Activated T-helper 1 cell treated with anti-CD3 and anti-CD28 coated beads, Interleukin-12 subunit alpha, Interleukin-12 subunit beta, Interleukin-2, Interleukin-4 antibody, amounts not matched to agents 30 ng/mL and 10 ng/mL and 1 ng/mL, durations not matched to agents 14 hours and 24 hours and 36 hours (primary cell): Measurements from ENCODE around the gene TXNDC8. TPM values are rescaled to one million over a fixed set of nuclear protein-coding genes. Genes with fewer than 3 reads are reported as not detected.

Source experiments
- DNase-seq: peaks from one replicate; pipeline ENCODE4 v3.0.0; 2021; ENCODE audit warnings: low spot score
- H3K27ac Mint-ChIP-seq: one replicate; pipeline ENCODE4 v1.8.0; 2021; ENCODE audit warnings: mild to moderate bottlenecking, mixed read lengths
- H3K27me3 Mint-ChIP-seq: one replicate; pipeline ENCODE4 v1.8.0; 2022; ENCODE audit warnings: mild to moderate bottlenecking, moderate library complexity, mixed read lengths; ENCODE audit not compliant: insufficient read depth
- H3K36me3 Mint-ChIP-seq: one replicate; pipeline ENCODE4 v1.8.0; 2021; ENCODE audit warnings: low read depth, mixed read lengths
- H3K4me1 Mint-ChIP-seq: one replicate; pipeline ENCODE4 v1.8.0; 2021; ENCODE audit warnings: low read depth, mixed read lengths
- H3K4me3 Mint-ChIP-seq: one replicate; pipeline ENCODE4 v1.8.0; 2021; ENCODE audit warnings: mild to moderate bottlenecking, moderate library complexity, mixed read lengths
- H3K9me3 Mint-ChIP-seq: one replicate; pipeline ENCODE4 v1.8.0; 2021; ENCODE audit warnings: mixed read lengths
- intact Hi-C: fragments of 100-400 bp; cut with micrococcal nuclease; formaldehyde crosslinking; loops from one replicate; pipeline ENCODE4 v1.15.1; 2024
- total RNA-seq: library from RNA; stranded (reverse); gene quantifications from 2 replicates; pipeline ENCODE4 v1.2.3, GENCODE V29; 2022

Gene TXNDC8
- total RNA-seq, 1 donor from 2014 or later = not detected

- Mint-ChIP-seq H3K4me1 (no peaks in the 10 kb centered on the region), H3K27ac (no peak overlapping the region), H3K4me3 (no peak overlapping the region), H3K36me3 (no peaks in the 10 kb centered on the region), H3K27me3 (peaks cover 2% of the 10 kb centered on the region), H3K9me3 (no peaks in the 10 kb centered on the region)
- no peak for DNase-seq
- intact Hi-C loops = no loop called here
Observed at GRCh38 chr9:110340306-110340705, 2.6 kb upstream of the TXNDC8 start.

GRCh38 chr9:110338143-110338542 is 480 bp upstream of the TXNDC8 start:
- H3K4me1 Mint-ChIP-seq = peaks cover 8% of the 10 kb centered on the region
- peaks cover 2% of the 10 kb centered on the region for H3K27me3 Mint-ChIP-seq
- no peaks in the 10 kb centered on the region for H3K36me3 Mint-ChIP-seq
- no peak overlapping the region for H3K4me3 Mint-ChIP-seq
- H3K9me3 Mint-ChIP-seq = no peaks in the 10 kb centered on the region
- H3K27ac Mint-ChIP-seq = no peak overlapping the region
- intact Hi-C loops = no loop called here
- DNase-seq = no peak

- Mint-ChIP-seq H3K4me1 (peaks cover 8% of the 10 kb centered on the region), H3K27ac (no peak overlapping the region), H3K36me3 (no peaks in the 10 kb centered on the region), H3K9me3 (no peaks in the 10 kb centered on the region), H3K4me3 (no peak overlapping the region), H3K27me3 (no peaks in the 10 kb centered on the region)
- intact Hi-C loops = no loop called here
- DNase-seq = no peak
Observed at GRCh38 chr9:110336363-110336762, 1.3 kb downstream of the TXNDC8 start.

DNA sequence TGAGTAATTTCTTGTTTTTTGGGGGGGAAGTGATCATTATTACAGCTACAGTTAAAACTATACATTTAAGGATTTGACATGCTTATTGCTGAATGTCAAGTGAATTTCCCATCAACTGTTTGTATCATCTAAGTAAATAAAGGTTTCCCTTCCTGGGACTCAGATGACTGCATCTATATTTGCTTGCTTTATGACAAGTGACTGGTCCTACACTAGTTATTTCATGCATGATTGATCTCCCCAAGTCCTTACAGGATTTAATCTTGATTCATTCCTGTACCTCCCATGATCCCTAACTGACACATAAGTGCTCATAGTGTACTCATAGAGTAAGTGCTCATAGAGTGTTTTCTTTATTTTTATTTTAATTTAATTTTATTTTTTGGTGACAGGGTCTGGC is 2.8 kb downstream of the TXNDC8 start:
- intact Hi-C loops = no loop called here
- H3K4me3 Mint-ChIP-seq = no peak overlapping the region
- no peaks in the 10 kb centered on the region for H3K27me3 Mint-ChIP-seq
- DNase-seq = no peak
- H3K9me3 Mint-ChIP-seq = no peaks in the 10 kb centered on the region
- peaks cover 8% of the 10 kb centered on the region for H3K4me1 Mint-ChIP-seq
- H3K36me3 Mint-ChIP-seq = no peaks in the 10 kb centered on the region
- no peak overlapping the region for H3K27ac Mint-ChIP-seq

GRCh38 chr9:110334183-110334582 is 3.5 kb downstream of the TXNDC8 start:
- H3K27ac Mint-ChIP-seq = no peak overlapping the region
- H3K9me3 Mint-ChIP-seq = no peaks in the 10 kb centered on the region
- peaks cover 8% of the 10 kb centered on the region for H3K4me1 Mint-ChIP-seq
- H3K36me3 Mint-ChIP-seq = no peaks in the 10 kb centered on the region
- intact Hi-C loops = no loop called here
- DNase-seq = no peak
- H3K4me3 Mint-ChIP-seq = no peak overlapping the region
- no peaks in the 10 kb centered on the region for H3K27me3 Mint-ChIP-seq

DNA sequence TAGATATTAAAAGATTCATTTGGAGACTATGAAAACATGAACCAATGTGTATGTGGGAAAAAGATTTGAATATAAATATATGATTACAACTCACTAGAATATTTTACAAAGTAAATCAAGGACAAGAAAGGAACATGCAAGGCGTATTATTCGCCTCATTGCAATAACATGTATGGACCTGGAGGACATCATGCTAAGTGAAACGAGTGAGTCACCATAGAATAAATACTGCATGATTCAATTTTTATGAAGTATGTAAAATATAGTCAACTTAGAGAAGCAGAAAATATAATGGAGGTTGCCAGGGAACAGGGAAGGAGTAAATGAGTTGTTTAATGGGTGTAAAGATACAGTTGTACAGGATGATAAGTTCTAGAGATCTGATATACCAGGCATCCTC is 4.9 kb downstream of the TXNDC8 start:
- no peaks in the 10 kb centered on the region for H3K27me3 Mint-ChIP-seq
- no peak for DNase-seq
- peaks cover 8% of the 10 kb centered on the region for H3K4me1 Mint-ChIP-seq
- no peaks in the 10 kb centered on the region for H3K9me3 Mint-ChIP-seq
- no peaks in the 10 kb centered on the region for H3K36me3 Mint-ChIP-seq
- intact Hi-C loops = no loop called here
- no peak overlapping the region for H3K4me3 Mint-ChIP-seq
- no peak overlapping the region for H3K27ac Mint-ChIP-seq

- no peaks in the 10 kb centered on the region for H3K27me3 Mint-ChIP-seq
- no peak for DNase-seq
- no peak overlapping the region for H3K27ac Mint-ChIP-seq
- H3K4me3 Mint-ChIP-seq = no peak overlapping the region
- no peaks in the 10 kb centered on the region for H3K9me3 Mint-ChIP-seq
- peaks cover 8% of the 10 kb centered on the region for H3K4me1 Mint-ChIP-seq
- intact Hi-C loops = no loop called here
- H3K36me3 Mint-ChIP-seq = no peaks in the 10 kb centered on the region
Observed at GRCh38 chr9:110330484-110331105, 7.1 kb downstream of the TXNDC8 start.

- no peaks in the 10 kb centered on the region for H3K9me3 Mint-ChIP-seq
- no peak overlapping the region for H3K27ac Mint-ChIP-seq
- no peak overlapping the region for H3K4me3 Mint-ChIP-seq
- no peaks in the 10 kb centered on the region for H3K27me3 Mint-ChIP-seq
- intact Hi-C loops = no loop called here
- peaks cover 8% of the 10 kb centered on the region for H3K4me1 Mint-ChIP-seq
- H3K36me3 Mint-ChIP-seq = no peaks in the 10 kb centered on the region
- no peak for DNase-seq
Observed at GRCh38 chr9:110329639-110330230, 7.9 kb downstream of the TXNDC8 start.

- Mint-ChIP-seq H3K27me3 (no peaks in the 10 kb centered on the region), H3K9me3 (no peaks in the 10 kb centered on the region), H3K4me3 (no peak overlapping the region), H3K4me1 (no peaks in the 10 kb centered on the region), H3K36me3 (no peaks in the 10 kb centered on the region), H3K27ac (no peak overlapping the region)
- intact Hi-C loops = no loop called here
- no peak for DNase-seq
Observed at GRCh38 chr9:110328763-110329162, 8.9 kb downstream of the TXNDC8 start.

DNA sequence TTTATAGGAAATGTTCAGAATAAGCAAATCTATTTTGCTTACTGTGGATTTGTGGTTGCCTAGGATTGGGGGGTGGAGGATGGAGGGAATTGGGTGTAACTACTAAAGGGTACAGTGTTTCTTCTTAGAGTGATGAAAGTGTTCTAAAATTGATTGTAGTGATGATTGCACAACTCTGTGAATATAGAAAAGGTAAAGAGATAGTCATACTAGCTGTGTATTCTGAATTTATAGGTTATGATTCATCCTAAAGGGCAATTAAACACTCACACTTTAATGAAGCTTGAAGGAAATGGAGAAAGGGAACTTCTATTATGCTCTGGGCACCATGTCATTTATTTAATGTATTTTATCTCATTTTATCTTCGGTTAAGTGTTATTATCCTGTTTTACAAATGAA is 9.9 kb downstream of the TXNDC8 start:
- H3K27me3 Mint-ChIP-seq = peaks cover 2% of the 10 kb centered on the region
- intact Hi-C loops = no loop called here
- H3K36me3 Mint-ChIP-seq = no peaks in the 10 kb centered on the region
- H3K4me1 Mint-ChIP-seq = no peaks in the 10 kb centered on the region
- DNase-seq = no peak
- no peak overlapping the region for H3K4me3 Mint-ChIP-seq
- no peak overlapping the region for H3K27ac Mint-ChIP-seq
- no peaks in the 10 kb centered on the region for H3K9me3 Mint-ChIP-seq

- Mint-ChIP-seq H3K27ac (no peak overlapping the region), H3K4me3 (no peak overlapping the region)
Observed at GRCh38 chr9:110323818-110324217, 13.8 kb downstream of the TXNDC8 start.

DNA sequence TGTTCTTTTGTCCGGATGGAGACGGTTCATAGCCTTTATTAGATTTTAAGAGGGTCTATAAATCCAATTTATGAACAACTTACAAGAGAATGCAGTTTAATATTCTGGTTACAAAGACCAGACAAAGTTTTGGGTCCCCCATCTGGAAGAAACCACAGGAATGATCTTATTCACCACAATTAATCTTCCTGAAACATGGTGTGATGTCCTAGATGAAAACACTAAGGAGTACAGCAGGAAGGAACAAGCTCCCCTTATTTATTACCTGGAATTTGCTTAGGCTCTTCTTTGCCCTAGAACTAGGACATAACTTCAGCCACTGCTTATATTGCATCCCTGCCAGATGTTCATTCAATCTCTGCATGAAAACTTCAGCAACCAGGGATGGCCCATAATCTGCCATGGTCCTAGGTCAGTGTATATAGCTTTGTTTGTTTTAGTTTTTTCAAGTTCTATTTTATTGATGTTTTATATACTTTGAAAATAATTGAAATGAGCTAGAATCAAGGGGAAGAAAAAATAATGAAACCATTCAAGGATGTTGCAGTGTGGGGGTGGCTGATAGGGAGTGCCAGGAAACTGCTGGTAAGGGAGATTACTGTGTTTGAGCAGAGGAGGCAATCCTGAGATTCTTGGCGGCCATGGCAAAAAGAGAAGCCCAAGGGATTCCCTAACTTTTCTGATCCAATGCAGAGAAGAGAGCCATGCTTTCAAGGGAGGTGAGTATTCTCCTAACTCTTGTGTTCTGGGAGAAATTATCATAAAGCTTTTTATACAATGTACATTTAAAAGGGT is 16.8 kb downstream of the TXNDC8 start:
- Mint-ChIP-seq H3K9me3 (no peaks in the 10 kb centered on the region), H3K4me1 (peaks cover 8% of the 10 kb centered on the region), H3K27me3 (peaks cover 4% of the 10 kb centered on the region), H3K4me3 (no peak overlapping the region), H3K36me3 (no peaks in the 10 kb centered on the region), H3K27ac (no peak overlapping the region)
- intact Hi-C loops = no loop called here
- no peak for DNase-seq

More at GRCh38 chr9:110323818-110324217, 13.8 kb downstream of the TXNDC8 start:
- Mint-ChIP-seq H3K27me3 (peaks cover 4% of the 10 kb centered on the region), H3K9me3 (no peaks in the 10 kb centered on the region), H3K4me1 (no peaks in the 10 kb centered on the region), H3K36me3 (no peaks in the 10 kb centered on the region)
- DNase-seq = no peak
- intact Hi-C loops = no loop called here

GRCh38 chr9:110319781-110320492 is 17.7 kb downstream of the TXNDC8 start:
- intact Hi-C loops = no loop called here
- no peak overlapping the region for H3K27ac Mint-ChIP-seq
- H3K9me3 Mint-ChIP-seq = no peaks in the 10 kb centered on the region
- H3K27me3 Mint-ChIP-seq = peaks cover 4% of the 10 kb centered on the region
- peaks cover 8% of the 10 kb centered on the region for H3K4me1 Mint-ChIP-seq
- H3K36me3 Mint-ChIP-seq = no peaks in the 10 kb centered on the region
- DNase-seq = no peak
- H3K4me3 Mint-ChIP-seq = no peak overlapping the region
